HL-60 (cell line): Measurements from ENCODE around the gene GTF2H2C.

Experiments
- POLR2AphosphoS5 ChIP-seq: IDR thresholded peaks from 2 replicates; pipeline ENCODE4 v1.6.1; 2012; ENCODE audit warnings: low read depth
- TF ChIP-seq, protein P1 (sequence below): IDR thresholded peaks from one replicate; pipeline ENCODE4 v1.5.1; 2011; ENCODE audit warnings: low read length, control low read depth, inconsistent platforms; ENCODE audit not compliant: insufficient read depth
- TF ChIP-seq, protein P2 (sequence below): IDR thresholded peaks from 2 replicates; pipeline ENCODE4 v1.6.1; 2012; ENCODE audit warnings: low read depth; ENCODE audit not compliant: insufficient replicate concordance

DNA sequence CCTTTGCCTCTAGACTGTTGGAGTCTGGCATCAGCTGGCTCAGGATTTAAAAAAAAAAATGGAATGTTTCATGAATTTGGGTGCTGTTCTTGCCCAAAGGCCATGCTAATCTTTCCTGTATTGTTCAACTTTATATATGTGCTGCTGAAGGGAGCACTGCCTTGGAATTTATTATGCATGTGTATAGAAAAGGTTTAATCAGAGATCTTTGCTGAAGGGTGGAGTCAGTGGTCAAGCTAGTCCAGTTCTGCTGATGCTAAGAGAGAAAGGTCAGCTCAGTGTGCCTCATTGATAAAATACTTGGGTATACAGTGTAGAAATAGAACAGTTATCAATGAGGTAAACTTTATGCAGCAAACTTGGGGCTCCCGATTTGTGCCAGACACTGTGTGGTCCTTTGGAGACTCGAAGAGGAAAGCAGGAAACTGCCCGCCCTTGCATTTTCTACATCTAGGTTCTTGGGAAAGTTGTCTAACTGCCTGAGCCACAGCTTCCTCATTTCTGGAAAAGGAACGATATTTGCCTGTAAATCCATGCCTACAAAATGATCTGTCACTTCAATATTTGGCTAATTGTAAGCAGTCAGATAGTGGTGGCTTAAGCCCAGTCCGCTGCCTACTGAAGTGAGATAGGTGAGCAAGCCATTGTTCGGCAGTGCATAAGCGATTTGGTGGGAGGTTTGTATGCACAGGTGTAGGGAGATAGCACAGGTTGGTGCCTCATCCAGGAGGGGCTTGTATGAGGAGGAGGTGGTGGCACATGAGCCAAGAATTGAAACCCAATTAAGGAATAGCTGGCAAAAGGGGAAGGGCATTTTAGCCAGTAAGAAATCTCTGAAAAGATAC lies 29.2 kb upstream of the GTF2H2C start:
- TF ChIP-seq, protein P1, sequence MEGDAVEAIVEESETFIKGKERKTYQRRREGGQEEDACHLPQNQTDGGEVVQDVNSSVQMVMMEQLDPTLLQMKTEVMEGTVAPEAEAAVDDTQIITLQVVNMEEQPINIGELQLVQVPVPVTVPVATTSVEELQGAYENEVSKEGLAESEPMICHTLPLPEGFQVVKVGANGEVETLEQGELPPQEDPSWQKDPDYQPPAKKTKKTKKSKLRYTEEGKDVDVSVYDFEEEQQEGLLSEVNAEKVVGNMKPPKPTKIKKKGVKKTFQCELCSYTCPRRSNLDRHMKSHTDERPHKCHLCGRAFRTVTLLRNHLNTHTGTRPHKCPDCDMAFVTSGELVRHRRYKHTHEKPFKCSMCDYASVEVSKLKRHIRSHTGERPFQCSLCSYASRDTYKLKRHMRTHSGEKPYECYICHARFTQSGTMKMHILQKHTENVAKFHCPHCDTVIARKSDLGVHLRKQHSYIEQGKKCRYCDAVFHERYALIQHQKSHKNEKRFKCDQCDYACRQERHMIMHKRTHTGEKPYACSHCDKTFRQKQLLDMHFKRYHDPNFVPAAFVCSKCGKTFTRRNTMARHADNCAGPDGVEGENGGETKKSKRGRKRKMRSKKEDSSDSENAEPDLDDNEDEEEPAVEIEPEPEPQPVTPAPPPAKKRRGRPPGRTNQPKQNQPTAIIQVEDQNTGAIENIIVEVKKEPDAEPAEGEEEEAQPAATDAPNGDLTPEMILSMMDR: no peak
- no peak for TF ChIP-seq POLR2AphosphoS5
- TF ChIP-seq, protein P2, sequence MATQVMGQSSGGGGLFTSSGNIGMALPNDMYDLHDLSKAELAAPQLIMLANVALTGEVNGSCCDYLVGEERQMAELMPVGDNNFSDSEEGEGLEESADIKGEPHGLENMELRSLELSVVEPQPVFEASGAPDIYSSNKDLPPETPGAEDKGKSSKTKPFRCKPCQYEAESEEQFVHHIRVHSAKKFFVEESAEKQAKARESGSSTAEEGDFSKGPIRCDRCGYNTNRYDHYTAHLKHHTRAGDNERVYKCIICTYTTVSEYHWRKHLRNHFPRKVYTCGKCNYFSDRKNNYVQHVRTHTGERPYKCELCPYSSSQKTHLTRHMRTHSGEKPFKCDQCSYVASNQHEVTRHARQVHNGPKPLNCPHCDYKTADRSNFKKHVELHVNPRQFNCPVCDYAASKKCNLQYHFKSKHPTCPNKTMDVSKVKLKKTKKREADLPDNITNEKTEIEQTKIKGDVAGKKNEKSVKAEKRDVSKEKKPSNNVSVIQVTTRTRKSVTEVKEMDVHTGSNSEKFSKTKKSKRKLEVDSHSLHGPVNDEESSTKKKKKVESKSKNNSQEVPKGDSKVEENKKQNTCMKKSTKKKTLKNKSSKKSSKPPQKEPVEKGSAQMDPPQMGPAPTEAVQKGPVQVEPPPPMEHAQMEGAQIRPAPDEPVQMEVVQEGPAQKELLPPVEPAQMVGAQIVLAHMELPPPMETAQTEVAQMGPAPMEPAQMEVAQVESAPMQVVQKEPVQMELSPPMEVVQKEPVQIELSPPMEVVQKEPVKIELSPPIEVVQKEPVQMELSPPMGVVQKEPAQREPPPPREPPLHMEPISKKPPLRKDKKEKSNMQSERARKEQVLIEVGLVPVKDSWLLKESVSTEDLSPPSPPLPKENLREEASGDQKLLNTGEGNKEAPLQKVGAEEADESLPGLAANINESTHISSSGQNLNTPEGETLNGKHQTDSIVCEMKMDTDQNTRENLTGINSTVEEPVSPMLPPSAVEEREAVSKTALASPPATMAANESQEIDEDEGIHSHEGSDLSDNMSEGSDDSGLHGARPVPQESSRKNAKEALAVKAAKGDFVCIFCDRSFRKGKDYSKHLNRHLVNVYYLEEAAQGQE: no peak
